Neural cell (in vitro differentiated cells): ENCODE measurements around the gene KCTD21.

Source experiments
- EP300 ChIP-seq: fragments of 450-650 bp; conservative IDR thresholded peaks from 2 replicates; pipeline ENCODE4 v1.6.1; 2014; ENCODE audit warnings: antibody characterized with exemption, mild to moderate bottlenecking, moderate library complexity; ENCODE audit not compliant: poor library complexity, severe bottlenecking
- EZH2 ChIP-seq: fragments of 200-600, 300-800 bp; shearing (Covaris generic), sonication (generic); IDR thresholded peaks from 2 replicates; pipeline ENCODE4 v1.6.1; 2014; ENCODE audit warnings: antibody characterized with exemption, low read length, borderline replicate concordance, mild to moderate bottlenecking; ENCODE audit not compliant: insufficient read depth, poor library complexity, severe bottlenecking
- POLR2AphosphoS5 ChIP-seq: IDR thresholded peaks from 2 replicates; pipeline ENCODE4 v1.6.1; 2012
- SMC3 ChIP-seq: fragments of 450-650 bp; conservative IDR thresholded peaks from 2 replicates; pipeline ENCODE4 v1.6.1; 2014; ENCODE audit warnings: antibody characterized with exemption, mild to moderate bottlenecking, moderate library complexity; ENCODE audit not compliant: poor library complexity
- TF ChIP-seq, protein P1 (sequence below): fragments of 450-650 bp; IDR thresholded peaks from 2 replicates; pipeline ENCODE4 v1.5.1; 2014; ENCODE audit warnings: antibody characterized with exemption, mild to moderate bottlenecking, moderate library complexity; ENCODE audit not compliant: poor library complexity, severe bottlenecking
- TF ChIP-seq, protein P2 (sequence below): IDR thresholded peaks from 2 replicates; pipeline ENCODE4 v1.6.1; 2012; ENCODE audit warnings: borderline replicate concordance

DNA sequence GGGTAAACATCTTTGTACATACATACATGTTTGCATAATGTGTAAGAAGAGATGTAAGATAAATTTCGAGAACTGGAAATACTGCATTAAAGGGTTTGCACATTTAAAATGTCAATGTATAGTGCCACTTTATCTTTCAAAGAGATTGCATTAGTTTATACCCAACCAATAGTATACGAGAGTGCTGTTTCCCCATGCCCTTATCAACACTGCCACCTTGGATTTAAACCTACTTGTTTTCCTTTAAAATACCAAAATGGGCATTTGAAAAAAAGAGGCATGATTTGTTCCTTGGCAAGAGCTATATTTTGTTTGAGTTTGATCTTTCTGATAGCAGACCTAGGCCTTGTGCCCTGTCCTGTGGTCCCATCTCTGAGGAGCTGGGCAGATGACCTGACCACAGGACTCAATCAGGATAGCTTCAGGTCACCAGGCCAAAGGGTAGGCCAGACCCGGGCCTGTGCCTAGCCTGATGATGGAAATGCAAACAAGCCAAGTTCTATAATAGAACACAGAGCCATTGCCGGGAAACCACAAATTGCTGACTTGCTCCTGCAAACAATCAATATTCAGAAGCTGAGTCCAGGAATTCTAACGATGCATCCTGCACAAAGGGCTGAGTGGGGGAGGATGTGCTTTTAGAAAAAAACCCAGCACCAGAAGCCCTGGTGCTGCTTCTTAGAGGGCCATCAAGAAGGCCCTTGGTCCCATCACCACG lies 32.1 kb downstream of the KCTD21 start:
- TF ChIP-seq, protein P1, sequence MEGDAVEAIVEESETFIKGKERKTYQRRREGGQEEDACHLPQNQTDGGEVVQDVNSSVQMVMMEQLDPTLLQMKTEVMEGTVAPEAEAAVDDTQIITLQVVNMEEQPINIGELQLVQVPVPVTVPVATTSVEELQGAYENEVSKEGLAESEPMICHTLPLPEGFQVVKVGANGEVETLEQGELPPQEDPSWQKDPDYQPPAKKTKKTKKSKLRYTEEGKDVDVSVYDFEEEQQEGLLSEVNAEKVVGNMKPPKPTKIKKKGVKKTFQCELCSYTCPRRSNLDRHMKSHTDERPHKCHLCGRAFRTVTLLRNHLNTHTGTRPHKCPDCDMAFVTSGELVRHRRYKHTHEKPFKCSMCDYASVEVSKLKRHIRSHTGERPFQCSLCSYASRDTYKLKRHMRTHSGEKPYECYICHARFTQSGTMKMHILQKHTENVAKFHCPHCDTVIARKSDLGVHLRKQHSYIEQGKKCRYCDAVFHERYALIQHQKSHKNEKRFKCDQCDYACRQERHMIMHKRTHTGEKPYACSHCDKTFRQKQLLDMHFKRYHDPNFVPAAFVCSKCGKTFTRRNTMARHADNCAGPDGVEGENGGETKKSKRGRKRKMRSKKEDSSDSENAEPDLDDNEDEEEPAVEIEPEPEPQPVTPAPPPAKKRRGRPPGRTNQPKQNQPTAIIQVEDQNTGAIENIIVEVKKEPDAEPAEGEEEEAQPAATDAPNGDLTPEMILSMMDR, result no peak
- TF ChIP-seq POLR2AphosphoS5, result no peak
- TF ChIP-seq EZH2, result no peak
- TF ChIP-seq EP300, result no peak
- TF ChIP-seq SMC3, result no peak
- TF ChIP-seq, protein P2, sequence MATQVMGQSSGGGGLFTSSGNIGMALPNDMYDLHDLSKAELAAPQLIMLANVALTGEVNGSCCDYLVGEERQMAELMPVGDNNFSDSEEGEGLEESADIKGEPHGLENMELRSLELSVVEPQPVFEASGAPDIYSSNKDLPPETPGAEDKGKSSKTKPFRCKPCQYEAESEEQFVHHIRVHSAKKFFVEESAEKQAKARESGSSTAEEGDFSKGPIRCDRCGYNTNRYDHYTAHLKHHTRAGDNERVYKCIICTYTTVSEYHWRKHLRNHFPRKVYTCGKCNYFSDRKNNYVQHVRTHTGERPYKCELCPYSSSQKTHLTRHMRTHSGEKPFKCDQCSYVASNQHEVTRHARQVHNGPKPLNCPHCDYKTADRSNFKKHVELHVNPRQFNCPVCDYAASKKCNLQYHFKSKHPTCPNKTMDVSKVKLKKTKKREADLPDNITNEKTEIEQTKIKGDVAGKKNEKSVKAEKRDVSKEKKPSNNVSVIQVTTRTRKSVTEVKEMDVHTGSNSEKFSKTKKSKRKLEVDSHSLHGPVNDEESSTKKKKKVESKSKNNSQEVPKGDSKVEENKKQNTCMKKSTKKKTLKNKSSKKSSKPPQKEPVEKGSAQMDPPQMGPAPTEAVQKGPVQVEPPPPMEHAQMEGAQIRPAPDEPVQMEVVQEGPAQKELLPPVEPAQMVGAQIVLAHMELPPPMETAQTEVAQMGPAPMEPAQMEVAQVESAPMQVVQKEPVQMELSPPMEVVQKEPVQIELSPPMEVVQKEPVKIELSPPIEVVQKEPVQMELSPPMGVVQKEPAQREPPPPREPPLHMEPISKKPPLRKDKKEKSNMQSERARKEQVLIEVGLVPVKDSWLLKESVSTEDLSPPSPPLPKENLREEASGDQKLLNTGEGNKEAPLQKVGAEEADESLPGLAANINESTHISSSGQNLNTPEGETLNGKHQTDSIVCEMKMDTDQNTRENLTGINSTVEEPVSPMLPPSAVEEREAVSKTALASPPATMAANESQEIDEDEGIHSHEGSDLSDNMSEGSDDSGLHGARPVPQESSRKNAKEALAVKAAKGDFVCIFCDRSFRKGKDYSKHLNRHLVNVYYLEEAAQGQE, result no peak
